ENCODE measurements around the gene PRKAG1.

The PRKAG1 gene

GRCh38 chr12:49055978-49056754, 37.6 kb upstream of the PRKAG1 start:
- Histone ChIP-seq H3K4me1 (ENCODE audit: control insufficient read depth, insufficient read depth, low read length) (peaks cover 32% of the 10 kb centered on the region), H3K9ac (ENCODE audit: low read depth, low read length) (peak overlapping the region; percentile 98), H3K4me2 (ENCODE audit: low read length) (peak overlapping the region; percentile 94), H3K4me3 (ENCODE audit: low read length) (peak overlapping the region; percentile 91), H3K36me3 (ENCODE audit: insufficient read depth, low read length) (peaks cover 46% of the 10 kb centered on the region), H3K27me3 (ENCODE audit: control insufficient read depth, insufficient read depth, low read length) (no peaks in the 10 kb centered on the region), H3K9me3 (replicated peaks; ENCODE audit: low read length) (no peaks in the 10 kb centered on the region)

- peaks cover 56% of the 10 kb centered on the region for H3K36me3 ChIP-seq (ENCODE audit: insufficient read depth, low read length)
- H3K4me3 ChIP-seq (ENCODE audit: low read length): no peak overlapping the region
- no peaks in the 10 kb centered on the region for H3K27me3 ChIP-seq (ENCODE audit: control insufficient read depth, insufficient read depth, low read length)
- peaks cover 34% of the 10 kb centered on the region for H3K4me1 ChIP-seq (ENCODE audit: control insufficient read depth, insufficient read depth, low read length)
- H3K9me3 ChIP-seq (replicated peaks; ENCODE audit: low read length): no peaks in the 10 kb centered on the region
- H3K9ac ChIP-seq (ENCODE audit: low read depth, low read length): no peak overlapping the region
- H3K4me2 ChIP-seq (ENCODE audit: low read length): no peak overlapping the region
These were observed 36.5 kb upstream of the PRKAG1 start for GRCh38 chr12:49055092-49055491.

DNA sequence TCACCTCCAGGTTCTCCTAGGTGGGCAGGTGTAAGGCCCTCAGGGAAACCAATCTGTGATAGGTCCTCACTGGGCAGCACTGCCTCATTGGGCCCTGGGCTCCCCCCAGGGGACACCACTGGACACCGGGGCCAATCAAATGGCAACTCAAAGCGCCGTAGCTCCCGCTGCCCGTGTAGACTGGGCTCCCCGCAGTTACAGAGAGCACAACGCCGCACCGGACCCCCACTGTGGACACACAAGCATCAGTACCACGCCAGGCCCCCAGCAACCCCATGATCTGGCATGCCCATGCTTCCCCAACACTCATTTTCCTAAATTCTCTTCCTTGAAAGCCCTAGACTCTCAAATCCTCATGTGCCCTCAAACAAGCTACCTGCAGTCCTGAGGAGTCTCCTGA, 35.9 kb upstream of the PRKAG1 start:
- peaks cover 62% of the 10 kb centered on the region for H3K36me3 ChIP-seq (ENCODE audit: insufficient read depth, low read length)
- H3K4me1 ChIP-seq (ENCODE audit: control insufficient read depth, insufficient read depth, low read length): peaks cover 40% of the 10 kb centered on the region
- no peaks in the 10 kb centered on the region for H3K9me3 ChIP-seq (replicated peaks; ENCODE audit: low read length)
- no peak overlapping the region for H3K4me2 ChIP-seq (ENCODE audit: low read length)
- no peaks in the 10 kb centered on the region for H3K27me3 ChIP-seq (ENCODE audit: control insufficient read depth, insufficient read depth, low read length)
- no peak overlapping the region for H3K9ac ChIP-seq (ENCODE audit: low read depth, low read length)
- no peak overlapping the region for H3K4me3 ChIP-seq (ENCODE audit: low read length)

GRCh38 chr12:49054096-49054495, 35.5 kb upstream of the PRKAG1 start:
- H3K4me2 ChIP-seq (ENCODE audit: low read length): no peak overlapping the region
- no peaks in the 10 kb centered on the region for H3K9me3 ChIP-seq (replicated peaks; ENCODE audit: low read length)
- H3K9ac ChIP-seq (ENCODE audit: low read depth, low read length): no peak overlapping the region
- H3K4me1 ChIP-seq (ENCODE audit: control insufficient read depth, insufficient read depth, low read length): peaks cover 44% of the 10 kb centered on the region
- H3K36me3 ChIP-seq (ENCODE audit: insufficient read depth, low read length): peaks cover 66% of the 10 kb centered on the region
- no peaks in the 10 kb centered on the region for H3K27me3 ChIP-seq (ENCODE audit: control insufficient read depth, insufficient read depth, low read length)
- H3K4me3 ChIP-seq (ENCODE audit: low read length): no peak overlapping the region

DNA sequence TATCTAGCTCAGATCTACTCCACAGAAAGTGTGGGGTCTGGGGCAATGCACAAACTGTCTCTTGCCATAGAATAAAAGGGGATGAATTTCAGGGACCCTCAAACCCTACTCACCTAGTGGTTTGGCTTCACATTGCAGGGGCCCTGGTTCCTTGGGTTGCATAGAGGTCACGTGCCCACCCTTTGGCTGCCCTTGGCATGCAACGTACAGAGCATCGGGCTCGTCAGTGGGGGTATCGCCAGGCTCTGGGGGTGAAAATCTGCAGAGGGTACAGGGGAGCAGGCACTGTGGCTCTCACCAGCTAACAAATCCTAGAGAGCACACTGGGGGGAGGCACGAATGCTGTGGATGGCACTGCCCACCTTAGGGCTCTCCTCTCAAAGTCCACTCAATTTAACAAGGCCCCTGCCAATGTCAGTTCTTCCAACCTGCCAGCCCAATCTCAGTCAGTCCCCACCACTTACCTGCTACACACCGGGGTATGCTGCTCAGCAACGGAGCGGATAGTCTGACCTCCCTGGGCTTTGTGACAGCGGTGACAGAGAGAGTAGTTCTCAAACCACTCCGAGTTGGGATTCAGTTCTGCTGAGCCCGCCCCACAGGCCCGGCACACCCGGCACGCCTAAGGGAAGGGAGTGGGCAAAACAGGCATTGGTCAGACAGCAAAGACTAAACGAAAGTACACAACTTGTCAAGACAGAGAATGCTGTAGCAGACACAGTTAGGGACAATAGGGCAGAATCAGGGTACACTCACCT, 34.1 kb upstream of the PRKAG1 start:
- H3K27me3 ChIP-seq (ENCODE audit: control insufficient read depth, insufficient read depth, low read length): no peaks in the 10 kb centered on the region
- H3K9ac ChIP-seq (ENCODE audit: low read depth, low read length): no peak overlapping the region
- H3K4me1 ChIP-seq (ENCODE audit: control insufficient read depth, insufficient read depth, low read length): peaks cover 41% of the 10 kb centered on the region
- H3K9me3 ChIP-seq (replicated peaks; ENCODE audit: low read length): no peaks in the 10 kb centered on the region
- peaks cover 81% of the 10 kb centered on the region for H3K36me3 ChIP-seq (ENCODE audit: insufficient read depth, low read length)
- no peak overlapping the region for H3K4me3 ChIP-seq (ENCODE audit: low read length)
- H3K4me2 ChIP-seq (ENCODE audit: low read length): no peak overlapping the region

DNA sequence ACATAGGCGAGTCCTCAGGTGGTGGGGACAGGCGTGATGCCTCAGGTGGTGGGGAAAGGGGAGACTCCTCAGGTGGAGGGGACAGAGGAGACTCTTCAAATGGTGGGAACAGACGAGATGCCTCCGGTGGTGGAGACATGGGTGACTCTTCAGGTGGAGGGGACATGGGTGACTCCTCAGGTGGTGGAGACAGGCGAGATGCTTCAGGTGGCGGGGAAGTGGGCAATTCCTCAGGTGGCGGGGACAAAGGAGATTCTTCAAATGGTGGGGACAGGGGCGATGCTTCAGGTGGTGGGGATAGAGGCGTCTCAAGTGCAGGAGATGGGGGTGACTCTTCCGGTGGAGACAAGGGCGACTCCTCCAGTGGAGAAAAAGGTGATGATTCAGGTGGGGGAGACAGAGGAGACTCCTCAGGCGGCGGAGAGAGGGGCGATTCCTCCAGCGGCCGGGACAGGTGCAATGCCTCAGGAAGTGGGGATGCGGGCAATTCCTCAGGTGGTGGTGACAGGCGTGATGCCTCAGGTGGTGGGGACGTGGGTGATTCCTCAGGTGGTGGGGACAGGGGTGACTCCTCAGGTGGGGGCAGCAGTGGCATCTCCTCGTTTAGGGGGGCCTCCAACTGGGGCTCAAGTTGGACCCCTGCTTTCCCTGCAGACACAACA, 33.3 kb upstream of the PRKAG1 start:
- H3K4me2 ChIP-seq (ENCODE audit: low read length): no peak overlapping the region
- H3K4me1 ChIP-seq (ENCODE audit: control insufficient read depth, insufficient read depth, low read length): peaks cover 33% of the 10 kb centered on the region
- H3K27me3 ChIP-seq (ENCODE audit: control insufficient read depth, insufficient read depth, low read length): no peaks in the 10 kb centered on the region
- peaks cover 85% of the 10 kb centered on the region for H3K36me3 ChIP-seq (ENCODE audit: insufficient read depth, low read length)
- no peak overlapping the region for H3K9ac ChIP-seq (ENCODE audit: low read depth, low read length)
- H3K4me3 ChIP-seq (ENCODE audit: low read length): no peak overlapping the region
- no peaks in the 10 kb centered on the region for H3K9me3 ChIP-seq (replicated peaks; ENCODE audit: low read length)

GRCh38 chr12:49051373-49051764, 32.8 kb upstream of the PRKAG1 start:
- no peak overlapping the region for H3K4me2 ChIP-seq (ENCODE audit: low read length)
- H3K9me3 ChIP-seq (replicated peaks; ENCODE audit: low read length): no peaks in the 10 kb centered on the region
- no peak overlapping the region for H3K4me3 ChIP-seq (ENCODE audit: low read length)
- peaks cover 28% of the 10 kb centered on the region for H3K4me1 ChIP-seq (ENCODE audit: control insufficient read depth, insufficient read depth, low read length)
- no peak overlapping the region for H3K9ac ChIP-seq (ENCODE audit: low read depth, low read length)
- no peaks in the 10 kb centered on the region for H3K27me3 ChIP-seq (ENCODE audit: control insufficient read depth, insufficient read depth, low read length)
- H3K36me3 ChIP-seq (ENCODE audit: insufficient read depth, low read length): peaks cover 91% of the 10 kb centered on the region

- peaks cover 97% of the 10 kb centered on the region for H3K36me3 ChIP-seq (ENCODE audit: insufficient read depth, low read length)
- H3K9me3 ChIP-seq (replicated peaks; ENCODE audit: low read length): no peaks in the 10 kb centered on the region
- H3K4me3 ChIP-seq (ENCODE audit: low read length): no peak overlapping the region
- no peaks in the 10 kb centered on the region for H3K27me3 ChIP-seq (ENCODE audit: control insufficient read depth, insufficient read depth, low read length)
- no peak overlapping the region for H3K4me2 ChIP-seq (ENCODE audit: low read length)
- H3K9ac ChIP-seq (ENCODE audit: low read depth, low read length): no peak overlapping the region
- peaks cover 23% of the 10 kb centered on the region for H3K4me1 ChIP-seq (ENCODE audit: control insufficient read depth, insufficient read depth, low read length)
These were observed 32.2 kb upstream of the PRKAG1 start for GRCh38 chr12:49050507-49051372.

- Histone ChIP-seq H3K9ac (ENCODE audit: low read depth, low read length) (no peak overlapping the region), H3K4me1 (ENCODE audit: control insufficient read depth, insufficient read depth, low read length) (peaks cover 12% of the 10 kb centered on the region), H3K27me3 (ENCODE audit: control insufficient read depth, insufficient read depth, low read length) (no peaks in the 10 kb centered on the region), H3K36me3 (ENCODE audit: insufficient read depth, low read length) (peaks cover 95% of the 10 kb centered on the region), H3K4me3 (ENCODE audit: low read length) (no peak overlapping the region), H3K4me2 (ENCODE audit: low read length) (peak overlapping the region; percentile 14), H3K9me3 (replicated peaks; ENCODE audit: low read length) (no peaks in the 10 kb centered on the region)
These were observed 31.1 kb upstream of the PRKAG1 start for GRCh38 chr12:49049566-49050224.

DNA sequence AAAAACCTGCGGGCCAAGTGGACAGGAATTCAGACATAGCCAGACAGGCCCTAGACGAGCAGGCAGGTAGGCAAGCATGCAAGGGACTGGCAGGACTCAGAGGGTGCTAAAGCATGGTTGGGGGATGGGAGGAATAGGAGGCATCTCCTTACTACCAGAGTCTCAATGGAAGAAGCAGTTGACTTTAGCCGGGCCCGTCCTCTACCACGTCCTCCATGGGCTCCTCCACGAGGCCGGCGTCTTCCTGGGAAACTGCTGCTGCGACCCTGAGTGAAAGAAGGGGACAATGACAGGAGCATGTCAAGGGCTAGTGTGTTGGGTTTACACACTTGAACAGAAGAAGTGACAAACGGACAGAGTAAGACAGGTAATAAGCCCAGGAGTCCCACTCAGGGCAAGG, 30.4 kb upstream of the PRKAG1 start:
- peaks cover 12% of the 10 kb centered on the region for H3K4me1 ChIP-seq (ENCODE audit: control insufficient read depth, insufficient read depth, low read length)
- no peak overlapping the region for H3K4me2 ChIP-seq (ENCODE audit: low read length)
- peaks cover 95% of the 10 kb centered on the region for H3K36me3 ChIP-seq (ENCODE audit: insufficient read depth, low read length)
- H3K9ac ChIP-seq (ENCODE audit: low read depth, low read length): no peak overlapping the region
- H3K9me3 ChIP-seq (replicated peaks; ENCODE audit: low read length): no peaks in the 10 kb centered on the region
- no peak overlapping the region for H3K4me3 ChIP-seq (ENCODE audit: low read length)
- no peaks in the 10 kb centered on the region for H3K27me3 ChIP-seq (ENCODE audit: control insufficient read depth, insufficient read depth, low read length)
